ENCODE results near the gene KIRREL1.

DNA sequence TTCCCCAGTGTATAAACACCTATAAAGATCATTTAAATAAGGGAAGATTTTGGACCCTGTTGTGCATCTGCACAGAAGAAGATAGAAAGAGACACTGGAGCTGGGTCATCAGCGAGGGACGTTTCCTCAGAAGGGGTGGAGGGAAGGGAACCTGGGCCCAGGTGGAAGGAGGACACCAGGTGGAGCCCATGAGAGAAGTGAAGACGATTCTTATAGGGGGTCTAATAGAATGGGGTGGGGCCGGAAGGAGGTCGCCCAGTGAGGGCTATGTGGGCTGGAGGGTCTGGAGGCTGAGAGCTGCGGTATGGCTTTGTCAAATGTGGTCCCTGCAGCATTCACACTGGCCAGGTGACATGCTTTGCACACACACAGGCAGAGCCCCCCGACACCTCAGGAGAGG, 13.7 kb downstream of the KIRREL1 start:
- no peak for TF ChIP-seq EZH2 (IDR thresholded peaks at IDR 0.05; ENCODE audit: borderline replicate concordance, low read length)
- TF ChIP-seq, protein P1, sequence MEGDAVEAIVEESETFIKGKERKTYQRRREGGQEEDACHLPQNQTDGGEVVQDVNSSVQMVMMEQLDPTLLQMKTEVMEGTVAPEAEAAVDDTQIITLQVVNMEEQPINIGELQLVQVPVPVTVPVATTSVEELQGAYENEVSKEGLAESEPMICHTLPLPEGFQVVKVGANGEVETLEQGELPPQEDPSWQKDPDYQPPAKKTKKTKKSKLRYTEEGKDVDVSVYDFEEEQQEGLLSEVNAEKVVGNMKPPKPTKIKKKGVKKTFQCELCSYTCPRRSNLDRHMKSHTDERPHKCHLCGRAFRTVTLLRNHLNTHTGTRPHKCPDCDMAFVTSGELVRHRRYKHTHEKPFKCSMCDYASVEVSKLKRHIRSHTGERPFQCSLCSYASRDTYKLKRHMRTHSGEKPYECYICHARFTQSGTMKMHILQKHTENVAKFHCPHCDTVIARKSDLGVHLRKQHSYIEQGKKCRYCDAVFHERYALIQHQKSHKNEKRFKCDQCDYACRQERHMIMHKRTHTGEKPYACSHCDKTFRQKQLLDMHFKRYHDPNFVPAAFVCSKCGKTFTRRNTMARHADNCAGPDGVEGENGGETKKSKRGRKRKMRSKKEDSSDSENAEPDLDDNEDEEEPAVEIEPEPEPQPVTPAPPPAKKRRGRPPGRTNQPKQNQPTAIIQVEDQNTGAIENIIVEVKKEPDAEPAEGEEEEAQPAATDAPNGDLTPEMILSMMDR (IDR thresholded peaks at IDR 0.05; ENCODE audit: low read length), result no peak
